ENCODE results near the gene ELOF1. TPM values are rescaled to one million over a fixed set of nuclear protein-coding genes. Genes with fewer than 3 reads are reported as not detected.

The ELOF1 gene
- polyA plus RNA-seq, 1 of the 3 experiments (the other 2 are of a cell fraction) = 157 TPM

DNA sequence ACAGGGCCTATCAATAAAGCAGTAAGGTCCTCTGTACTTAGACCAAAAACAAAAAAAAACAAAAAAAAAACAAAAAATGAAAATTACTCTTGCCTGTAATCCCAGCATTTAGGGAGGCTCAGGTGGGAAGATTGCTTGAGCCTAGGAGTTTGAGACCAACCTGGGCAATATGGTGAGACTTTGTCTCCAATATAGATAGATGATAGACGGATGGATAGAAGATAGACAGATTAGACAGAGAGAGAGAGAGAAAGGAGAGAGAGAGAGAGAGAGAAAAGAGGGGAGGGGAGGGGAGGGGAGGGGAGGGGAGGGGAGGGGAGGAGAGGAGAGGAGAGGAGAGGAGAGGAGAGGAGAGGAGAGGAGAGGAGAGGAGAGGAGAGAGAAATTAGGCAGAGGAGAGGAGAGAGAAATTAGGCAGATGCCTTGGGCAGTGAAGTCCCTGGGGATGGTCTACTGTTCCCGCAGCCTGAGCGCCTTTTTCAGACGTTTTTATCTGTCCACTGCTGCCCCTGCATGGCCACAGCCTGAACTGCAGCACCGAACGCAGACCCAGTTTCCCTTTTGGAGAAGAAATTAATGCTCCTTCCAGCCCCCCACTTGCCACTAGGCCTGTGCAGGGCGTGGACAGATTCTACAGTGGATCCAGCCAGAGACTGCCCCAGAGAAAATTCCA is 28.4 kb upstream of the ELOF1 start:
- Histone ChIP-seq H3K9me3 (no peaks in the 10 kb centered on the region), H3K36me3 (replicated peaks in 1 of 2; ENCODE audit: control insufficient read depth in 1 of 2, insufficient read depth in 2 of 2, low read length in 1 of 2) (no peaks in the 10 kb centered on the region), H3K4me3 (ENCODE audit: low read depth in 2 of 2, low read length in 1 of 2) (peak overlapping the region in 1 of 2 experiments; percentile 57; a peak in 1 of 4 replicates), H3K79me2 (ENCODE audit: insufficient read depth) (no peaks in the 10 kb centered on the region), H3K27me3 (ENCODE audit: insufficient read depth) (no peaks in the 10 kb centered on the region), H4K20me1 (ENCODE audit: insufficient read depth) (no peaks in the 10 kb centered on the region), H3K9ac (no peak overlapping the region), H3F3A (replicated peaks; ENCODE audit: insufficient read depth) (peaks cover 3% of the 10 kb centered on the region), H3K9me2 (no peaks in the 10 kb centered on the region), H3K27ac (ENCODE audit: low read depth in 2 of 2, low read length in 1 of 2) (no peak overlapping the region), H2AFZ (ENCODE audit: low read depth) (peak overlapping the region; percentile 73), H3K4me1 (ENCODE audit: control insufficient read depth in 1 of 2, insufficient read depth in 2 of 2, low read depth in 1 of 2, low read length in 1 of 2) (no peaks in the 10 kb centered on the region; a peak in 1 of 4 replicates), H3K4me2 (peak overlapping the region; percentile 55; the same call in 1 of the 2 replicates)
- POLR2A ChIA-PET = interaction anchor here (1.0 kb wide), 1 partner anchor 9 kb away, joined by 3 read pairs; no protein-coding TSS in a partner anchor
- peak; percentile 85 for DNase-seq
- CTCF ChIA-PET = interaction anchor here (0.9 to 3.1 kb wide), 7 partner anchors 9 to 293 kb away, joined by 3 to 14 read pairs (median 6); no protein-coding TSS in a partner anchor
- TF ChIP-seq, protein P1, sequence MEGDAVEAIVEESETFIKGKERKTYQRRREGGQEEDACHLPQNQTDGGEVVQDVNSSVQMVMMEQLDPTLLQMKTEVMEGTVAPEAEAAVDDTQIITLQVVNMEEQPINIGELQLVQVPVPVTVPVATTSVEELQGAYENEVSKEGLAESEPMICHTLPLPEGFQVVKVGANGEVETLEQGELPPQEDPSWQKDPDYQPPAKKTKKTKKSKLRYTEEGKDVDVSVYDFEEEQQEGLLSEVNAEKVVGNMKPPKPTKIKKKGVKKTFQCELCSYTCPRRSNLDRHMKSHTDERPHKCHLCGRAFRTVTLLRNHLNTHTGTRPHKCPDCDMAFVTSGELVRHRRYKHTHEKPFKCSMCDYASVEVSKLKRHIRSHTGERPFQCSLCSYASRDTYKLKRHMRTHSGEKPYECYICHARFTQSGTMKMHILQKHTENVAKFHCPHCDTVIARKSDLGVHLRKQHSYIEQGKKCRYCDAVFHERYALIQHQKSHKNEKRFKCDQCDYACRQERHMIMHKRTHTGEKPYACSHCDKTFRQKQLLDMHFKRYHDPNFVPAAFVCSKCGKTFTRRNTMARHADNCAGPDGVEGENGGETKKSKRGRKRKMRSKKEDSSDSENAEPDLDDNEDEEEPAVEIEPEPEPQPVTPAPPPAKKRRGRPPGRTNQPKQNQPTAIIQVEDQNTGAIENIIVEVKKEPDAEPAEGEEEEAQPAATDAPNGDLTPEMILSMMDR (IDR thresholded peaks at IDR 0.05) = peak; percentile 91
- TF ChIP-seq SMC3 (IDR thresholded peaks at IDR 0.05; ENCODE audit: low read depth, low read length) (peak; percentile 69), SIN3A (IDR thresholded peaks at IDR 0.05; ENCODE audit: borderline replicate concordance, low read depth, low read length) (no peak), FOXJ3 (CRISPR knock-in tag; IDR thresholded peaks at IDR 0.05) (no peak), TAF1 (IDR thresholded peaks at IDR 0.05; ENCODE audit: borderline replicate concordance, low read depth, low read length) (no peak), POLR2AphosphoS5 (IDR thresholded peaks at IDR 0.05; ENCODE audit: low read depth, low read length) (no peak), RFX5 (IDR thresholded peaks at IDR 0.05; ENCODE audit: low read length) (no peak; the same call in 1 of the 2 replicates), FOSL2 (IDR thresholded peaks at IDR 0.05; ENCODE audit: borderline replicate concordance, low read depth) (no peak), RAD21 (IDR thresholded peaks at IDR 0.05; ENCODE audit: low read length) (peak; percentile 90), TEAD4 (IDR thresholded peaks at IDR 0.05; ENCODE audit: borderline replicate concordance, insufficient read depth) (no peak), MXI1 (IDR thresholded peaks at IDR 0.05; ENCODE audit: low read depth, low read length) (no peak), NRF1 (IDR thresholded peaks at IDR 0.05; ENCODE audit: low read depth, low read length) (no peak), JUND (IDR thresholded peaks at IDR 0.05) (no peak), CHD2 (IDR thresholded peaks at IDR 0.05; ENCODE audit: low read length, partially characterized antibody) (no peak), YY1 (IDR thresholded peaks at IDR 0.05; ENCODE audit: low read depth) (no peak), EZH2phosphoT487 (IDR thresholded peaks at IDR 0.05; ENCODE audit: borderline replicate concordance, low read depth) (no peak), TCF12 (IDR thresholded peaks at IDR 0.05) (no peak), MEF2A (IDR thresholded peaks at IDR 0.05; ENCODE audit: borderline replicate concordance, low read depth) (no peak), RCOR1 (IDR thresholded peaks at IDR 0.05; ENCODE audit: low read length) (no peak), EP300 (IDR thresholded peaks at IDR 0.05; ENCODE audit: borderline replicate concordance in 1 of 2, low read depth in 1 of 2, low read length in 1 of 2) (no peak)
- TF ChIP-seq, protein P2, sequence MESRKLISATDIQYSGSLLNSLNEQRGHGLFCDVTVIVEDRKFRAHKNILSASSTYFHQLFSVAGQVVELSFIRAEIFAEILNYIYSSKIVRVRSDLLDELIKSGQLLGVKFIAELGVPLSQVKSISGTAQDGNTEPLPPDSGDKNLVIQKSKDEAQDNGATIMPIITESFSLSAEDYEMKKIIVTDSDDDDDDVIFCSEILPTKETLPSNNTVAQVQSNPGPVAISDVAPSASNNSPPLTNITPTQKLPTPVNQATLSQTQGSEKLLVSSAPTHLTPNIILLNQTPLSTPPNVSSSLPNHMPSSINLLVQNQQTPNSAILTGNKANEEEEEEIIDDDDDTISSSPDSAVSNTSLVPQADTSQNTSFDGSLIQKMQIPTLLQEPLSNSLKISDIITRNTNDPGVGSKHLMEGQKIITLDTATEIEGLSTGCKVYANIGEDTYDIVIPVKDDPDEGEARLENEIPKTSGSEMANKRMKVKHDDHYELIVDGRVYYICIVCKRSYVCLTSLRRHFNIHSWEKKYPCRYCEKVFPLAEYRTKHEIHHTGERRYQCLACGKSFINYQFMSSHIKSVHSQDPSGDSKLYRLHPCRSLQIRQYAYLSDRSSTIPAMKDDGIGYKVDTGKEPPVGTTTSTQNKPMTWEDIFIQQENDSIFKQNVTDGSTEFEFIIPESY (IDR thresholded peaks at IDR 0.05; ENCODE audit: borderline replicate concordance, low read depth) = no peak
- TF ChIP-seq, protein P3, sequence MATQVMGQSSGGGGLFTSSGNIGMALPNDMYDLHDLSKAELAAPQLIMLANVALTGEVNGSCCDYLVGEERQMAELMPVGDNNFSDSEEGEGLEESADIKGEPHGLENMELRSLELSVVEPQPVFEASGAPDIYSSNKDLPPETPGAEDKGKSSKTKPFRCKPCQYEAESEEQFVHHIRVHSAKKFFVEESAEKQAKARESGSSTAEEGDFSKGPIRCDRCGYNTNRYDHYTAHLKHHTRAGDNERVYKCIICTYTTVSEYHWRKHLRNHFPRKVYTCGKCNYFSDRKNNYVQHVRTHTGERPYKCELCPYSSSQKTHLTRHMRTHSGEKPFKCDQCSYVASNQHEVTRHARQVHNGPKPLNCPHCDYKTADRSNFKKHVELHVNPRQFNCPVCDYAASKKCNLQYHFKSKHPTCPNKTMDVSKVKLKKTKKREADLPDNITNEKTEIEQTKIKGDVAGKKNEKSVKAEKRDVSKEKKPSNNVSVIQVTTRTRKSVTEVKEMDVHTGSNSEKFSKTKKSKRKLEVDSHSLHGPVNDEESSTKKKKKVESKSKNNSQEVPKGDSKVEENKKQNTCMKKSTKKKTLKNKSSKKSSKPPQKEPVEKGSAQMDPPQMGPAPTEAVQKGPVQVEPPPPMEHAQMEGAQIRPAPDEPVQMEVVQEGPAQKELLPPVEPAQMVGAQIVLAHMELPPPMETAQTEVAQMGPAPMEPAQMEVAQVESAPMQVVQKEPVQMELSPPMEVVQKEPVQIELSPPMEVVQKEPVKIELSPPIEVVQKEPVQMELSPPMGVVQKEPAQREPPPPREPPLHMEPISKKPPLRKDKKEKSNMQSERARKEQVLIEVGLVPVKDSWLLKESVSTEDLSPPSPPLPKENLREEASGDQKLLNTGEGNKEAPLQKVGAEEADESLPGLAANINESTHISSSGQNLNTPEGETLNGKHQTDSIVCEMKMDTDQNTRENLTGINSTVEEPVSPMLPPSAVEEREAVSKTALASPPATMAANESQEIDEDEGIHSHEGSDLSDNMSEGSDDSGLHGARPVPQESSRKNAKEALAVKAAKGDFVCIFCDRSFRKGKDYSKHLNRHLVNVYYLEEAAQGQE (IDR thresholded peaks at IDR 0.05; ENCODE audit: low read depth, low read length) = no peak
- TF ChIP-seq, protein P4, sequence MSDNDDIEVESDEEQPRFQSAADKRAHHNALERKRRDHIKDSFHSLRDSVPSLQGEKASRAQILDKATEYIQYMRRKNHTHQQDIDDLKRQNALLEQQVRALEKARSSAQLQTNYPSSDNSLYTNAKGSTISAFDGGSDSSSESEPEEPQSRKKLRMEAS (IDR thresholded peaks at IDR 0.05; ENCODE audit: low read depth) = no peak
- TF ChIP-seq, protein P5, sequence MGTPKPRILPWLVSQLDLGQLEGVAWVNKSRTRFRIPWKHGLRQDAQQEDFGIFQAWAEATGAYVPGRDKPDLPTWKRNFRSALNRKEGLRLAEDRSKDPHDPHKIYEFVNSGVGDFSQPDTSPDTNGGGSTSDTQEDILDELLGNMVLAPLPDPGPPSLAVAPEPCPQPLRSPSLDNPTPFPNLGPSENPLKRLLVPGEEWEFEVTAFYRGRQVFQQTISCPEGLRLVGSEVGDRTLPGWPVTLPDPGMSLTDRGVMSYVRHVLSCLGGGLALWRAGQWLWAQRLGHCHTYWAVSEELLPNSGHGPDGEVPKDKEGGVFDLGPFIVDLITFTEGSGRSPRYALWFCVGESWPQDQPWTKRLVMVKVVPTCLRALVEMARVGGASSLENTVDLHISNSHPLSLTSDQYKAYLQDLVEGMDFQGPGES (IDR thresholded peaks at IDR 0.05; ENCODE audit: low read depth, low read length) = no peak
- 3% methylated on average over 7 of the region's 7 CpGs for WGBS (ENCODE audit: low lambda C conversion rate)

All from SK-N-SH (cell line).